GM06990 (cell line): ENCODE data around the gene ADAM12.

Experiments used
- DNase-seq: peaks from one replicate; pipeline ENCODE4 v3.0.0-alpha.2; 2011; ENCODE audit not compliant: insufficient read length; ENCODE audit errors: extremely low read depth
- H3K27me3 ChIP-seq: replicated peaks from 2 replicates; pipeline ENCODE4 v1.6.0; 2011; ENCODE audit warnings: low read length; ENCODE audit not compliant: control insufficient read depth, insufficient read depth
- H3K36me3 ChIP-seq: 2 replicates; pipeline ENCODE4 v1.5.1; 2011; ENCODE audit warnings: low read length; ENCODE audit not compliant: control insufficient read depth, insufficient read depth
- H3K4me3 ChIP-seq: replicated peaks from 2 replicates; pipeline ENCODE4 v1.5.1; 2011; ENCODE audit warnings: low read depth, mild to moderate bottlenecking, control low read depth, low read length
- TF ChIP-seq, protein P1 (sequence below): IDR thresholded peaks from 2 replicates; pipeline ENCODE4 v1.5.1; 2011; ENCODE audit warnings: low read length, control low read depth, mild to moderate bottlenecking, inconsistent platforms; ENCODE audit not compliant: insufficient read depth, poor library complexity, severe bottlenecking

Gene ADAM12

DNA sequence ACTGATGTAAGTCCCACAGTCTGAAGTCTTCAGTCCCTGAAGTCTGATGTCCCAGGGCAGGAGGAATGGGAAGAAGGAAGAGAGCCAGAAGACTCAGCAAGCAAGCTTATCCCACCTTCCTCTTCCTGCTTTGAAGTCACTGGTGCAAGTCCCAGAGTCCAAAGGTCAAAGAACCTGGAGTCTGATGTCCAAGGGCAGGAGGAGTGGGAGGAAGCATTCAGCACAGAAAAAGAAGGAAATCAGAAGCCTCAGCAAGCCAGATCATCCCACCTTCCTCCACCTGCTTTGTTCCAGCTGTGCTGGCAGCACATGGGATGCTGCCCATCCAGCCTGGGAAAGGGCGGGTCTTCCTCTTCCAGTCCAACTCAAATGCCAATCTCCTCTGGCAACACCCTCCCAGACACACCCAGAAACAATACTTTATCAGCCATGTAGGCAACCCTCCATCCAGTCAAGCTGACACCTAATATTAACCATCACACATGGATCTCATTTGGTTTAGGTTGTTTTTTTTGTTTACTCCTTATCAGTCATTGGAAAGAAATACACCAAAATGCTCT, 50.9 kb downstream of the ADAM12 start:
- Histone ChIP-seq H3K36me3 (no peaks in the 10 kb centered on the region), H3K27me3 (no peaks in the 10 kb centered on the region), H3K4me3 (no peak overlapping the region)
- TF ChIP-seq, protein P1, sequence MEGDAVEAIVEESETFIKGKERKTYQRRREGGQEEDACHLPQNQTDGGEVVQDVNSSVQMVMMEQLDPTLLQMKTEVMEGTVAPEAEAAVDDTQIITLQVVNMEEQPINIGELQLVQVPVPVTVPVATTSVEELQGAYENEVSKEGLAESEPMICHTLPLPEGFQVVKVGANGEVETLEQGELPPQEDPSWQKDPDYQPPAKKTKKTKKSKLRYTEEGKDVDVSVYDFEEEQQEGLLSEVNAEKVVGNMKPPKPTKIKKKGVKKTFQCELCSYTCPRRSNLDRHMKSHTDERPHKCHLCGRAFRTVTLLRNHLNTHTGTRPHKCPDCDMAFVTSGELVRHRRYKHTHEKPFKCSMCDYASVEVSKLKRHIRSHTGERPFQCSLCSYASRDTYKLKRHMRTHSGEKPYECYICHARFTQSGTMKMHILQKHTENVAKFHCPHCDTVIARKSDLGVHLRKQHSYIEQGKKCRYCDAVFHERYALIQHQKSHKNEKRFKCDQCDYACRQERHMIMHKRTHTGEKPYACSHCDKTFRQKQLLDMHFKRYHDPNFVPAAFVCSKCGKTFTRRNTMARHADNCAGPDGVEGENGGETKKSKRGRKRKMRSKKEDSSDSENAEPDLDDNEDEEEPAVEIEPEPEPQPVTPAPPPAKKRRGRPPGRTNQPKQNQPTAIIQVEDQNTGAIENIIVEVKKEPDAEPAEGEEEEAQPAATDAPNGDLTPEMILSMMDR: no peak
- no peak for DNase-seq

DNA sequence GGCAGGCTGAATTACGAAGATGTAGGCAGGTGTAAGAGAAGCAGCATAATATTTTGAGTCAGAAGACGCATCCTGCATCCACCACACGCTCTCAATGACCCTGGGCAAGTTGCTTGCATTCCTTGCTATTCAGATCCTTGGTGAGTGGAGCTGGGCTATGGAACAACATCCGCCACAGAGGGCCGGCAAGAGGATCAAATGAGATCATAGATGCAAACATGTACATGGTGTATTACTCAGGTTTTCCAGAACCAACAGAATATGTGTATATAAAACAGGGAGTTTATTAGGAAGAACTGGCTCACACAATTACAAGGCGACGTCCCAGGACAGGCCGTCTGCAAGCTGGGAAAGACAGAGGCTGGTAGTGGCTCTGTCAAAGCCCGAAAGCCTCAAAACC, 51.5 kb downstream of the ADAM12 start:
- DNase-seq: no peak
- Histone ChIP-seq H3K27me3 (no peaks in the 10 kb centered on the region), H3K36me3 (no peaks in the 10 kb centered on the region), H3K4me3 (no peak overlapping the region)
- TF ChIP-seq, protein P1: no peak

DNA sequence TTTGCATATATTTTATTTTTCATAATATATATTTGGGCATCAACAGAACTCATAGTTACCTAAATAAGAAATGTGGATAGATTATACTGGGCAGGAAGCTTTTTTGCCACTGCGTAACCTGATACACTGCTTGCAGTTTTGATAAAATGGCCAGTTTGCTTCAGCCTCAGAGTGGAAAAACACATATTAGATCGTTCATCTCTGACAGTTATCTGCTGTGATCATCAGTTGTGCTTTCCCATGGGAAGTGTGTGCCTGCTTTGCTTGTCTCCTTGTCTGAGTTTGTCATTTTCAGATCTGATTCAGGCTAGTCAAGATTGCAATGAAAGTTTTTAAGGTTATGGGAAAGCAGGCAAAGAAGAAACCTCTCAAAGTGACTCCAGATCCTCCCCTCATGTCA, 54.0 kb downstream of the ADAM12 start:
- DNase-seq: no peak
- Histone ChIP-seq H3K36me3 (no peaks in the 10 kb centered on the region), H3K4me3 (no peak overlapping the region), H3K27me3 (no peaks in the 10 kb centered on the region)
- TF ChIP-seq, protein P1: no peak

DNA sequence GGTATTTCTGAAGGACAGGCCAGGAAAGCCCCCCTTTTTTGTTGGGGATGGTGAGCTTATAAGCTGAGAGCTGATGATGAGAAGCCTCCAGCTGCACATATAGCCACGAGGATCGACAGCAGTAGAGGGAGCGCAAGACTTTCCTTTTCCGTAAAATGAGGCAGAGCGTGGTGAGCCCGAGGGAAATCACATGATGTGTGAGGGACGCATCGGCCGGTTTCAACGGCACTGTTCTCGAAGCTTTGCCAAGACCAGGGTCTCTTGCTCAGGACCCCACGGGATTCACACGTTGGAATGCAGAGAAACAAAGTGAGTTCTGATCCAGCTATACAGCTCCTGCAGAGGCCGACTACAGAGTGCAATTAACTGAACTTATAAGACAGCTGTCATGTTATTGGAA, 55.7 kb downstream of the ADAM12 start:
- Histone ChIP-seq H3K4me3 (no peak overlapping the region), H3K36me3 (no peaks in the 10 kb centered on the region), H3K27me3 (no peaks in the 10 kb centered on the region)
- no peak for DNase-seq
- TF ChIP-seq, protein P1: no peak

DNA sequence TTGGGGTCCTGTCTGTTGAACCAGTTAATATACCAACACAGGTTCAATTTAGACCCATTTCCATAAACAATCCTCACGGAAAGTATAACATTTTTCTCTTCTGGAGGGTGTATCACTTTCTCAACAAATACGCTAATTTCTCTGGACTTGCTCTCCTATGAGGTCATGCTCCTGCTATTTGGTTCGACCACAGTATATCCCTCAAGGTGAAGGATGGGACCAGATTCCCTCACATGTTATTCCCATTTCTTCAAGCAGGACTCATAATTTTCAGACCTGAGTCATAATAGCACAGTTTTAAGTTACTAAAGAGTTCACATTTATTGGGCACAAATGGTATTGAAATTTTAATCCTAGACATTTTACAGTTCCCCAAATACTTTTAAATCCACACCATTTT, 57.2 kb downstream of the ADAM12 start:
- no peak for DNase-seq

More for the DNA sequence above, 57.2 kb downstream of the ADAM12 start:
- TF ChIP-seq, protein P1: no peak
- Histone ChIP-seq H3K4me3 (no peak overlapping the region), H3K27me3 (no peaks in the 10 kb centered on the region), H3K36me3 (no peaks in the 10 kb centered on the region)
